HCT116 (cell line): Measurements from ENCODE around the gene NOD1. TPM values are rescaled to one million over a fixed set of nuclear protein-coding genes. Genes with fewer than 3 reads are reported as not detected.

Experiments used
- ATAC-seq: fragments of 200-7000 bp; cut with Tn5 transposase; 2 replicates; pipeline ENCODE4 v1.9.1; 2020; ENCODE audit warnings: mild to moderate bottlenecking, moderate library complexity
- BruUV-seq: library from RNA; stranded (reverse); fragments of 400-500 nt; replicated peaks from 2 replicates; lab custom pipeline; 2021; lab: Mats Ljungman, UMichigan
- CTCF ChIA-PET: fragments of 300-600 bp; sonication (Branson Sonifier 250); formaldehyde crosslinking; loops from one replicate; lab custom pipeline; 2021; ENCODE audit warnings: antibody characterized with exemption; lab: Charles Lee
- POLR2A ChIA-PET: fragments of 300-600, 350-600 bp; sonication (Branson Sonifier 250); formaldehyde crosslinking; loops from one replicate; lab custom pipeline; 2021; ENCODE audit warnings: antibody characterized with exemption; lab: Charles Lee
- RAD21 ChIA-PET, 2 experiments: fragments of 300-600 bp; sonication (Branson Sonifier 250); formaldehyde crosslinking; loops; one replicate each; lab custom pipeline; 2023; ENCODE audit warnings: low total read pairs in 2 of 2; ENCODE audit not compliant: uncharacterized antibody in 2 of 2, unreplicated experiment in 2 of 2, low non-redundant PET in 1 of 2; lab: Charles Lee
- DNase-seq: peaks from one replicate; pipeline ENCODE4 v3.0.0-alpha.2; 2010; ENCODE audit warnings: low read depth, low spot score
- H2AFZ ChIP-seq: fragments of 200-600 bp; shearing (Covaris generic), sonication (generic); 2 replicates; pipeline ENCODE4 v1.6.1; 2017; ENCODE audit warnings: low read depth, mixed run types, mixed read lengths, antibody characterized with exemption, low read length; ENCODE audit not compliant: poor library complexity, severe bottlenecking
- H3K27ac ChIP-seq: 2 replicates; pipeline ENCODE4 v1.5.1; 2012; ENCODE audit warnings: low read depth, low read length
- H3K27me3 ChIP-seq: fragments of 200-600 bp; sonication (generic); 2 replicates; pipeline ENCODE4 v1.6.1; 2016; ENCODE audit warnings: mixed run types, low read length, mixed read lengths; ENCODE audit not compliant: insufficient read depth
- H3K36me3 ChIP-seq, 2 experiments: fragments of 200-500 bp in 1 of 2; fragments of 200-600 bp in 1 of 2; sonication (Bioruptor generic) in 1 of 2; sonication (generic) in 1 of 2; 2 replicates each; pipeline versions ENCODE4 v1.5.1 to v1.6.1; 2014 to 2016; ENCODE audit warnings: low read length in 2 of 2, inconsistent platforms in 1 of 2, mixed read lengths in 1 of 2, mixed run types in 1 of 2; ENCODE audit not compliant: insufficient read depth in 2 of 2, control insufficient read depth in 1 of 2
- H3K4me1 ChIP-seq, 2 experiments: fragments of 200-600 bp in 1 of 2; sonication (generic) in 1 of 2; 2 replicates each; pipeline versions ENCODE4 v1.5.1 to v1.6.1; 2012 to 2017; ENCODE audit warnings: low read length in 2 of 2, inconsistent platforms in 1 of 2, mild to moderate bottlenecking in 1 of 2, mixed read lengths in 1 of 2, mixed run types in 1 of 2, moderate library complexity in 1 of 2; ENCODE audit not compliant: insufficient read depth in 2 of 2, control insufficient read depth in 1 of 2
- H3K4me2 ChIP-seq: fragments of 200-600 bp; sonication (generic); 2 replicates; pipeline ENCODE4 v1.6.1; 2017; ENCODE audit warnings: mixed run types, low read length, mixed read lengths
- H3K4me3 ChIP-seq, 2 experiments: fragments of 200-600 bp in 1 of 2; sonication (generic) in 1 of 2; replicated peaks in 1 of 2; 2 replicates each; pipeline ENCODE4 v1.5.1; 2011 to 2016; ENCODE audit warnings: low read length in 2 of 2, control low read depth in 1 of 2, low read depth in 1 of 2, mild to moderate bottlenecking in 1 of 2, mixed read lengths in 1 of 2, mixed run types in 1 of 2
- H3K79me2 ChIP-seq: fragments of 200-600 bp; sonication (generic); 2 replicates; pipeline ENCODE4 v1.6.1; 2017; ENCODE audit warnings: mild to moderate bottlenecking, mixed run types, low read length, moderate library complexity, mixed read lengths; ENCODE audit not compliant: insufficient read depth
- H3K9ac ChIP-seq: fragments of 200-600 bp; sonication (generic); 2 replicates; pipeline ENCODE4 v1.6.1; 2016; ENCODE audit warnings: low read length, mixed read lengths
- H3K9me2 ChIP-seq: fragments of 200-600 bp; sonication (generic), shearing (Covaris generic); 2 replicates; pipeline ENCODE4 v1.6.1; 2017; ENCODE audit warnings: mixed run types, mild to moderate bottlenecking, moderate library complexity; ENCODE audit not compliant: insufficient read depth
- H3K9me3 ChIP-seq, 2 experiments: fragments of 200-500 bp in 1 of 2; fragments of 200-600 bp in 1 of 2; sonication (Bioruptor generic) in 1 of 2; sonication (generic) in 1 of 2; 2 replicates each; pipeline ENCODE4 v1.6.1; 2014 to 2017; ENCODE audit warnings: low read length in 2 of 2, mixed read lengths in 2 of 2, inconsistent platforms in 1 of 2, low read depth in 1 of 2, mild to moderate bottlenecking in 1 of 2, mixed run types in 1 of 2, moderate library complexity in 1 of 2; ENCODE audit not compliant: control insufficient read depth in 1 of 2, insufficient read depth in 1 of 2
- H4K20me1 ChIP-seq: fragments of 200-600 bp; sonication (generic), shearing (Covaris generic); 2 replicates; pipeline ENCODE4 v1.6.1; 2017; ENCODE audit warnings: mixed run types, mild to moderate bottlenecking, moderate library complexity; ENCODE audit not compliant: insufficient read depth
- ATF3 ChIP-seq: IDR thresholded peaks from 2 replicates; pipeline ENCODE4 v1.6.1; 2012
- CEBPB ChIP-seq: IDR thresholded peaks from 2 replicates; pipeline ENCODE4 v1.6.1; 2012; ENCODE audit warnings: low read depth
- CTCF ChIP-seq, 3 experiments: fragments of 200-600 bp in 1 of 3; sonication (generic) in 1 of 3; IDR thresholded peaks in 2 of 3; conservative IDR thresholded peaks in 1 of 3; 2 replicates each; pipeline ENCODE4 v1.5.1; 2012 to 2017; ENCODE audit warnings: low read depth in 2 of 3, low read length in 2 of 3, antibody characterized with exemption in 1 of 3, borderline replicate concordance in 1 of 3, control low read depth in 1 of 3, mild to moderate bottlenecking in 1 of 3, mixed read lengths in 1 of 3, mixed run types in 1 of 3, moderate library complexity in 1 of 3; ENCODE audit not compliant: insufficient read depth in 1 of 3
- EGR1 ChIP-seq: IDR thresholded peaks from 2 replicates; pipeline ENCODE4 v1.6.1; 2012; ENCODE audit warnings: low read depth
- ELF1 ChIP-seq: IDR thresholded peaks from 2 replicates; pipeline ENCODE4 v1.6.1; 2012; ENCODE audit warnings: low read depth, borderline replicate concordance
- EZH2 ChIP-seq: fragments of 200-600 bp; sonication (generic); IDR thresholded peaks from 2 replicates; pipeline ENCODE4 v1.6.1; 2017; ENCODE audit warnings: antibody characterized with exemption, mixed run types
- EZH2phosphoT487 ChIP-seq: fragments of 200-600 bp; IDR thresholded peaks from 2 replicates; pipeline ENCODE4 v1.6.1; 2018; ENCODE audit warnings: antibody characterized with exemption, borderline replicate concordance
- FOSL1 ChIP-seq: IDR thresholded peaks from 2 replicates; pipeline ENCODE4 v1.6.1; 2012; ENCODE audit warnings: low read depth
- MAX ChIP-seq: IDR thresholded peaks from 2 replicates; pipeline ENCODE4 v1.6.1; 2012
- POLR2AphosphoS5 ChIP-seq: IDR thresholded peaks from 2 replicates; pipeline ENCODE4 v1.6.1; 2011; ENCODE audit warnings: mild to moderate bottlenecking, low read depth, low read length, moderate library complexity
- REST ChIP-seq: IDR thresholded peaks from 2 replicates; pipeline ENCODE4 v1.6.1; 2012; ENCODE audit warnings: low read depth
- SIN3A ChIP-seq: IDR thresholded peaks from 2 replicates; pipeline ENCODE4 v1.6.1; 2012; ENCODE audit warnings: low read depth
- SRF ChIP-seq: IDR thresholded peaks from 2 replicates; pipeline ENCODE4 v1.6.1; 2012; ENCODE audit warnings: low read depth
- TCF7L2 ChIP-seq: IDR thresholded peaks from 2 replicates; pipeline ENCODE4 v1.7.0; 2011; ENCODE audit warnings: borderline replicate concordance, inconsistent platforms; ENCODE audit not compliant: insufficient read depth, insufficient read length; ENCODE audit errors: extremely low read depth
- YY1 ChIP-seq: IDR thresholded peaks from 2 replicates; pipeline ENCODE4 v1.6.1; 2011; ENCODE audit warnings: low read length, low read depth, moderate library complexity, mild to moderate bottlenecking; ENCODE audit not compliant: insufficient replicate concordance; ENCODE audit errors: extremely low read depth
- ZBTB33 ChIP-seq: IDR thresholded peaks from 2 replicates; pipeline ENCODE4 v1.6.1; 2011; ENCODE audit warnings: mild to moderate bottlenecking, low read length, moderate library complexity; ENCODE audit not compliant: insufficient replicate concordance; ENCODE audit errors: extremely low read depth
- ZNF274 ChIP-seq: fragments of 200-500 bp; sonication (Bioruptor generic); IDR thresholded peaks from 2 replicates; pipeline ENCODE4 v1.6.1; 2014; ENCODE audit warnings: mild to moderate bottlenecking, low read depth, low read length, inconsistent platforms
- intact Hi-C: fragments of 100-400 bp; cut with micrococcal nuclease; formaldehyde crosslinking; loops from 2 replicates; pipeline ENCODE4 v1.10.0; 2022
- total RNA-seq: library from RNA; stranded (reverse); gene quantifications from one replicate; pipeline ENCODE4 v1.2.1, GENCODE V29; 2021; ENCODE audit not compliant: unreplicated experiment

NOD1 gene
- total RNA-seq, 1 experiment from 2014 or later: 5.9 TPM

GRCh38 chr7:30379131-30379530 is 99.5 kb downstream of the NOD1 start:
- H3K9ac ChIP-seq: no peak overlapping the region
- TF ChIP-seq MAX (no peak), SIN3A (no peak), EZH2 (no peak), POLR2AphosphoS5 (no peak), TCF7L2 (no peak), EGR1 (no peak), FOSL1 (no peak), ZNF274 (no peak), CEBPB (no peak), ELF1 (no peak), SRF (no peak), ATF3 (no peak), CTCF (IDR thresholded peaks at IDR 0.05 in 2 of 3, conservative IDR thresholded peaks at IDR 0.05 in 1 of 3; ENCODE audit: borderline replicate concordance in 1 of 3, insufficient read depth in 1 of 3, low read depth in 2 of 3, low read length in 2 of 3) (no peak), ZBTB33 (no peak), YY1 (no peak), REST (no peak), EZH2phosphoT487 (no peak)
- TF ChIP-seq, all 23 proteins: peak for 0
- Histone ChIP-seq H3K4me2 (no peak overlapping the region), H3K4me1 (no peaks in the 10 kb centered on the region), H2AFZ (no peak overlapping the region), H3K27ac (no peak overlapping the region), H3K36me3 (no peaks in the 10 kb centered on the region), H3K9me3 (no peaks in the 10 kb centered on the region), H4K20me1 (no peaks in the 10 kb centered on the region), H3K9me2 (no peaks in the 10 kb centered on the region), H3K79me2 (no peaks in the 10 kb centered on the region), H3K4me3 (no peak overlapping the region), H3K27me3 (no peaks in the 10 kb centered on the region)
- intact Hi-C loops: no loop called here
- POLR2A ChIA-PET: no interaction called here
- no TSS peak for BruUV-seq
- DNase-seq (no peak), ATAC-seq (no peak)
- RAD21 ChIA-PET: no interaction called here
- CTCF ChIA-PET: no interaction called here
